GM18507 (cell line): ENCODE data around the gene FUOM.

Source experiments
- DNase-seq: peaks from one replicate; pipeline ENCODE4 v3.0.0; 2011; ENCODE audit warnings: low read depth; ENCODE audit not compliant: insufficient read length; ENCODE audit errors: extremely low spot score
- FAIRE-seq: peaks from 2 replicates; lab custom pipeline; 2011; peaks lifted over from hg19 to GRCh38; lab: Jason Lieb, UNC

FUOM gene

GRCh38 chr10:133353988-133354605 lies 3.7 kb downstream of the FUOM start:
- no peak for FAIRE-seq
- DNase-seq, result no peak

GRCh38 chr10:133353202-133353959 lies 4.4 kb downstream of the FUOM start:
- no peak for FAIRE-seq

DNA sequence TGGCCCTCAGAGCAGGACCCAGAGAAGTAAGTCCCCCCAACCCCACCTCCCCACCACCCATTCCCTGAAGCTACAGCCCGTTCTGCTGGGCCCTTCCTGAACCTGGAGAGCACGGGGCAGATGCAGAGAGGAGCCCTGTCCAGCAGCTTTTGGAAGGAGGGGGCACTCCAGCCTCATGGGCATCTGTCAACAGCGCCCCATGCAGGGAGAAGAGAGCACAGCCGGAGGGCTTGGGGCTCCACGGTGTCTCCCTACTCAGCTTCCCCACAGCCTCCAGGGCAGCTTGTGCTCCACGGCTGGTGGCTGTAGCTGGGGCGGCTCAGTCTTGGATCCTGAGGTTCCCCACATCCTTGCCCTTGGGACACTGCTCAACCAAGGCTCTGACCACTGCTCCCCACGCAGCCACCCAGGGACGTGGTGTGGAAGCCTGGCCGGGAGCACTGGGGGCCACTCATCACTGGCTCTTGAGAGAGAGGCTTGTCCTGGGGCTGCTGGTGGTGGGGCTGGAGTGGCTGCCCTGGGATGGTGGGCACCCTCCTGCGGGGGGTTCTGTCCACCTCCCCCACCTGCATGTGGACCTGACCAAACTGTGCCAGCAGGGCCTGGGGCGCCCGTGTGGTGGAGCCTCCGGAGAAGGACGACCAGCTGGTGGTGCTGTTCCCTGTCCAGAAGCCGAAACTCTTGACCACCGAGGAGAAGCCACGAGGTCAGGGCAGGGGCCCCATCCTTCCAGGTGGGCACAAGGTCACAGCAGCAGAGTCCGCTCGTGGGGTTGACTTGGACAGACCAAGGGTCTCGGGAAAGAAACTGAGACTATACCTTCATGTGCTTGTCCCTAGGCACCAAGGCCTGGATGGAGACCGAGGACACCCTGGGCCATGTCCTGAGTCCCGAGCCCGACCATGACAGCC lies 6.2 kb downstream of the FUOM start:
- FAIRE-seq (no peak), DNase-seq (no peak)

More at GRCh38 chr10:133353202-133353959, 4.4 kb downstream of the FUOM start:
- no peak for DNase-seq

DNA sequence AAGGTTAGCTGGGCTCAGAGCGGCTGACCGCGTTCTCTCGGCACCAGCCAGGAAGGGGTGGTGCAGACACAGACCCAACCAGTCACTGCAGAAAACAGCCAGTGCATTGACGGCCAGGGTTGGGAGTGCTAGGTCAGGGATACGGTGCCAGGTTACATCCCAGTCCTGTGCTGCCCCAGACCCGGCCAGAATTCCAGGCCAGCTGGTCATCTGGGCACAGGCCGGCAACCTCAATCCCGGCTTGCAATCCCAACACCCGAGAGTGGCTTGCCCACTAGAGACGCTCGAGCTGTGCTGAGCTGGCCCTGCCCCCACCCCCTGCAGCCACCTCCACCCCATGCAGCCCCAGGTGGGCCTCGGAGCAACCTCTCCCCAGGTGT lies 6.9 kb downstream of the FUOM start:
- FAIRE-seq, result no peak
- no peak for DNase-seq

- FAIRE-seq (no peak), DNase-seq (no peak)
Observed at GRCh38 chr10:133350283-133350949, 7.4 kb downstream of the FUOM start.

- FAIRE-seq (no peak), DNase-seq (no peak)
Observed at GRCh38 chr10:133349577-133350011, 8.2 kb downstream of the FUOM start.

GRCh38 chr10:133349160-133349568 lies 8.7 kb downstream of the FUOM start:
- FAIRE-seq, result no peak
- DNase-seq, result no peak

DNA sequence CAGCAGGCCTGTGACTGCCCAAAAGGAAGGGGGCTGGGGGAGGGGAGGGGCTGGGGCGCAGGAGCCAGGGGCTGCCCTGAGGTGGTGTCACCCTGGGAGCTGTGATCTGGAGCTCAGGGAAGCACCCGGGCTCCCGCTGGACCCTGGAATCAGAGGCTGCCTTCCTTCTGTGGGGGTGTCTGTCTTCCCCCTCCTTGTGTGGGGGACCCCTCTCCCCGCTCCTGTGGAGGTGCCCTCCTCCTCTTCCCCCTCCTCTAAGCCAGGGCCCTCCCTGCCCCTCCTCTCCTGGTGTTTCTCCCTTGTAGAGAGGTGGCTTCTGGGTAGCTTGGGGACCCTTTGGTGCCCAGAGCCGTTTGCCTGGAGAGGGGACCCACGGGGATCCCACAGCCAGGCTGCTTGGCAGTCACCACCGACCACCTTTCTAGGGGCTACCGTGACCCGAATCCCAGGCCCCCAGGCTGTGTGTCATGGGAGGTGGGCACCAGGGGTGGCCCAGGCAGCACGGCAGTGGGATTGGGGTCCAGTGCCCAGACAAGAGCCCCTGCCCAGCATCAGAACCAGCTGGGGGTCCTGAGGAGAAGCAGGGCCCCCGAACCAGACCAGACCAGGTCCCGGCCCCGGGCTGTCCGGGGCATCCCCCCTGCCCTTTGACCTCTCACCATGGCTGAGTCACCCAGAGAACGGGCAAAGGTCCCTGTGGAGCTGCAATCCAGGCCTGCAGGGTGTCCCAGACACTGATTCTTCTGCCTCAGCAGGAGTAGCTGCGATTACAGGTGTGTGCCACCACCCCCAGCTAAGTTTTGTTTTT lies 9.9 kb downstream of the FUOM start:
- DNase-seq (no peak), FAIRE-seq (no peak)

DNA sequence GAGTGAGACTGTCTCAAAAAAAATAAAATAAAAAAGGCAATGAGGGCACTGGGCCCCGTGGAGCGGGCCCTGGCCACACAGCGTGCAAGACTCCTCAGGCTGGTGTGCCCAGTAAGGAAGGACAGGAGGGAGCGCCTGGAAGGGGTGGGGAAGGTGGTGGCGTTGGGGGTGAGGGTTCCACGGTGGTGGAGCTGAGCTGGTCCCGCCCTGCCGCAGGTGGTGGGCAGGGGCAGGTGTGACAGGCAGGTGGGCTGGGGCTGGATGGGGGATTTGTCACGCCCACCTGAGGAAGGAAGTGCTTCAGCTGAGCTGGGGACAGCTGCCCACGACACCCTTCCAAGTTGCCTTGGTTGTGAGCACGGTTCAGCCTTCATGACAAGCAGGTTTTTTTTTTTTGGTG lies 11.4 kb downstream of the FUOM start:
- FAIRE-seq, result no peak
- no peak for DNase-seq

DNA sequence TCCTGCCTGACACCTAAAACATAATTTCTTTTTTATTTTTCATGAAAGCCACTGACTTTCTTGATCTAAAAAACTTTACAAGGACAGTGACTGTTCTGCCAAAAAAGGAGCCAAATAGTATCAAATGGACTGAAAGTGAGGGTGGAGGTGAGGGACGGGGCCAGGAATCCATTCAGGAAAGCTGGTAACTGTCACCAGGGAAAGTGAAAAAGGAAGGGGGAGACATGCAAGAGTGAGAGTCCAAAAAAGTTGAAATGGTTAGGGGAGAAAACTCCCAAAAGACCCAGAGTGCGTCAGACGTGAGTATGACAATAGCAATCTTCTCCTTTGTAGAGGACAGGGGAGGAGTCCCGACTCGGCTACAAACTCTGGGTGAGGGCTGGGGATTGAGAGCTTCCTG lies 13.6 kb downstream of the FUOM start:
- FAIRE-seq (no peak), DNase-seq (no peak)

DNA sequence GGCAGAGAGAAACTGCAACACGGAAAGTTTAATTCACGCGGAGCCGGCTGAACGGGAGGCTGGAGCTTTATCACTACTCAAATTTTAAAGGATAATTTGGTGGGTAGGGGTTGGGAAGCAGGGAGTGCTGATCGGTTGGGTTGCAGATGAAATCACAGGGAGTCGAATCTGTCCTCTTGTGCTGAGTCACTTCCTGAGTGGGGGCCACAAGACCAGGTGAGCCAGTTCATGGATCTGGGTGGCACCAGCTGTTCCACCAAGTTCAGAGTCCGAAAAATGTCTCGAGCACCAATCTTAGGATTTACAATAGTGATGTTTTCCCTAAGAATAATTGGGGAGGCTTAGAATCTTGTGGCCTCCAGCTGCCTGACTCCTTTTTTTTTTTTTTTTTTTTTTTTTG lies 14.3 kb downstream of the FUOM start:
- FAIRE-seq, result no peak
- DNase-seq, result no peak

DNA sequence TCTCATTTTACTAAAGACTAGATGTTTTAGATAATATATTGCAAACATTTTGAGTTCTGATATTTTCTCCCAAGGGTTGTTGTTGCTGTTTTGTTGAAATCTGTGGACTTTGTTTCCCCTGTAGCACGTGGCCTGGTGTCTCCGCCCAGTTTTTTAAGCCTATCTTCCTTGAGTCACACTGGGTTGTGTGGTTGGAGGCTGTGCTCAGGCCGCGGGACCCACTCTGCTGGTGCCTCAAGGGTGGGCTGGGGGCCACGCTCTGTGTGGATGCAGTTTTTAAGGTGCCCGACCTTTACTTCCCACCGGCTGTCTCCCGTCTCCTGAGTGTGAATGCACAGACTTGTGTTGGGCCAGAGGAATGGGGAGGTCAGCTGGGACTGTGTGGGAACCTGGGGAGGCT lies 14.9 kb downstream of the FUOM start:
- DNase-seq, result no peak
- no peak for FAIRE-seq

GRCh38 chr10:133341983-133342382 lies 15.8 kb downstream of the FUOM start:
- no peak for FAIRE-seq
- DNase-seq, result no peak

DNA sequence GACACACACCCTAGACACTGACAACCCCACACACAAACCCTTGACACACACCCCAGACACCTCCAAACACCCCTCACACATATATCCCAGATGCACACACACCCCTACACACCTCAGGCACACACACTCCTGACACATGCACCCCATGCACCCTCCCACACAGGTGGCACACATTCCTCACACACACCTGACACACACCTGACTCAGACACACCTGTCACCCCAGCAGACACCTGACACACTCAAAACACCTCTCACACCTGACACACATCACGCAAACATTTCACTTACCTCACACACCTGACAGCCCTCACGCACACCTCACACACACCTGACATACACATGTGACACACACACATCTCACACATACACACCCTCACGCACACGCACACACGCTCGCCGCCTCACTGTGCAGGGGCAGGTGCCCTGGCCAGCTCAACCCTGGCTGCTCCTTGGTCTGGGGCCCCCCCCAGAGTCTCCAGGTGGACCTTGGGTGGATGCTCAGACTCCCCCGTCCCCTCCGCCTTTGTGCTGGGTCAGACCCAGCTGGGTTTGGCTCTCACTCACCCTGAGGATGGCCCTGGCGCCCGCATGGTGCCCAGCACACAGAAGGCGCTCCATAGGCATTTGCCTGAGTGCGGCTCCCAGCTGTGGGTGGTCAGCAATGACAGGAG lies 18.0 kb downstream of the FUOM start:
- no peak for FAIRE-seq
- DNase-seq, result no peak

GRCh38 chr10:133338080-133339071 lies 19.4 kb downstream of the FUOM start:
- FAIRE-seq, result no peak
- DNase-seq, result no peak

- no peak for FAIRE-seq
- DNase-seq, result no peak
Observed at GRCh38 chr10:133337370-133337725, 20.5 kb downstream of the FUOM start.

GRCh38 chr10:133336577-133337369 lies 21.0 kb downstream of the FUOM start, which contains the start of gene CALY:
CALY (minus strand) TSS chr10:133336896; CDS start chr10:133328989, 7,907 bp downstream.
- DNase-seq (no peak), FAIRE-seq (no peak)
